GM21447 (cell line): ENCODE measurements around the gene CD52.
"Not testable (repeated sequence)": the region's sequence is repeated elsewhere in the genome, so short reads cannot be mapped to it uniquely, and the experiment has no call there.

Source experiments
- ATAC-seq: cut with Tn5 transposase; IDR thresholded peaks from one replicate; pipeline ENCODE4 v1.9.1; 2021; ENCODE audit not compliant: unreplicated experiment

The CD52 gene

DNA sequence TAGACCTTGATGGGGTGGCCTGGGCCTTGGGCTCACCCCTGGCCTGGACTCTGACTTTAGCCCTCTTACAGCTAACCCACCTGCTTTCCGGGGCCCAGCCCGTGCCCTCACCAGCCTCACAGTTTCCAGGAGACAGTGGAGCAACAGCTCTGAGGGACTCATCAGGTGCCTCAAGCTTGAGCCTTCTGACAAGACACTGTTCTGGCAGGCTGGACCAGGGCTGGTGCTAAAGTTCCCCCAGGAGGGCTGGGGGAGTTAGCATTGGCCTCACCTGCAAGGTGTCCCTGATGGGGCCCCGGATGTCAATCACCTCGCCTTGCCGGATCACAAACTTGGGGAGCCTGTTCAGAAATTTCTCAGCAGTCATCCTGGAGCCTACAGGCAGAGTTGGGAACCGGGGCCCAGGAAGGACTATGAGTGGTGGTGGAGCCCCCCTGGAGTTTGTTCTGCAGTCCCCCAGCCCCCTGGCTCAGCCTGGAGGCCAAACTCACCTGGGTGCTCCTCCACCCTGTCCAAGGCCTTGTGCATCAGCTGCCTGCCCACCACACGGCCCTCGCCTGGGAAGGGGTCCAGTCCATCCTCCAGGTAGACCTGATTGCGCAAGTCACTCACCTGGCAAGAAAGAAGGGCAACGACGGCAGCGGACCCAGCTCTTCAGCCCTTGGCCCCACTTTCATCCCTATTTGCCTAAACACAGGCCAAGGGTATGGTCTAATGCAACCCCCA, 33.7 kb upstream of the CD52 start:
- no peak for ATAC-seq

DNA sequence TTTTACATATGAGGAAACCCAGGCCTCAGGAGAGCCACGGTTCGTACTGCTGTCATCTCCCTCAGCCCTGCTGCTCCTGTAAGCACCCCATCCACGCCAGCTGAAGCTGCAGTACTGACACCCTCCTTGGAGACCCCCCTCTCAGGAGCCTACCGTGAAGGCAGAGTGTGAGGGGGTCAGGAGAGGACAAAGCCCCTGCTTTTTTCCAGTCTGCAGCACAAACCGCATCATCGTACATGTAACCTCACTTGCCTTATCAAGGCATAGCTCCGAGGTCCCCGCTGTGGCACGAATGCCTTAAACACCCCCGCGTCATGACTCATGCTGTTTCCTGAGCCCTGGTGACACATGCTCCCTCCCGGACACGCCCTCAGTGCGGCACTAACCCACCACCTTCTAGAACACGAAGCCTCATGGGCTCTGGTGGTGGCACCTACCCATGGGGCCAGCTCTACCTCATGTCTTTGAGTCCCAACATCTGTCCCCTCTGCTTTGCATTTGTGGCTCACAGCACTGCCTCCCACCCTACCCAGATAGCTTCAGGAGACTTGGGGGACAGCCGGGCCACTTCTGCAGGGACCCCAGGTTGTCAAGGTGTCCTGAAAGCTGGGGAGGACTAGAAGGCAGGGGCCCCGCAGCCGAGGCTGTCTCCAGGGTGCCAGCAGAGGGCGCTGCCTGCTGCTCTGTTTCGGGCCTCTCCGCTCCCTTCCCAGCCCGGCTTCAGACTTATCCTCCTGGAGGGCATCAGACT, 33.0 kb upstream of the CD52 start:
- no peak for ATAC-seq

DNA sequence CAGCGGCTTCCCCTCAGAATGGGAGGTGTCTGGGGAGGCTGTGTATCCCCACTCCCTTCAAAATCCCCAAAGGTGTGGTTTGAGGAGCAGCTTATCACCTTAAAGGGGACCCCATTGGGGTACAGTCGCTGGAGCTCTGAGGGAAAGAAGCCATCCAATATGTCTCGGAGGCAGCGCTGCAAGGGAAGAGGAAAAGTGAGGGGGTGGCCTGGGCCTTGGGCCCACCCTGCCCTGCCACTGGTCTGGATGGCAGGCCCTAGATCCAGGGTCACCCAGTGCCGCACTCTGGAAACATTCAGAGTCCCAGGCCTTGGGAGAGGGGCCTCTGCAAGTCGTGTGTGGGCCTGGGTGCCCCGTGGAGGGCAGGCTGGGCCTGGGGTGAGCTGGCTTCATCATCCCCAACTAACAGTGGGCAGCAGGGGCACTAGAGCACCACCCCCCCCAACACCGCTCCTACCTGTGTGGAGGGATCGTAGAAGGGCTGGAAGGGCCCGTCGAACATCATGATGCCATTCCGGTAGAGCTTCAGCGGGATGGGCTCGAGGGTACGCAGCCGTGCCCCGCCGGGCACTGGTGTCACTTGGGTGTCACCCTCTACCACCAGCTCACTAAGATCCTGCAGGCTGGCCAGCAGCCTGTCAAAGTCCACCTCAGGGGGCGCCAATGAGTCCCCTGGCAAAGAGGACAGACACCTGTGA, 32.2 kb upstream of the CD52 start:
- ATAC-seq, result no peak

DNA sequence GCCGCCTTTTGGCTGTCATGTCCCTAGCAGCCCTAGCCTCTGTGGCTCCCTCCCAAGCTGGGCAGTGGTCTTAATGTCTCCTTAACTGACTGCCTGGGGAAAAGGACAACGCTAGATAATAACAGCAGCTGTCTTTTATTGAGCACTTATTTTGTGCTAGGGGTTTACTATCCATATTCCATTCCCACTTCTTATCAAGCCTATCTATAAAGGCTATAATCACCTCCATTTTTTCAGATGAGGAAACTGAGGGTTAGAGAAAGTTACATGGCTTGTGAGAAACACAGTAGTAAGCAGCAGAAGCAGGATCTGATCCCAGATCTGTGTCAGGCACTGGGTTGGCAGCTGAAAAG, 31.7 kb upstream of the CD52 start:
- ATAC-seq, result no peak

DNA sequence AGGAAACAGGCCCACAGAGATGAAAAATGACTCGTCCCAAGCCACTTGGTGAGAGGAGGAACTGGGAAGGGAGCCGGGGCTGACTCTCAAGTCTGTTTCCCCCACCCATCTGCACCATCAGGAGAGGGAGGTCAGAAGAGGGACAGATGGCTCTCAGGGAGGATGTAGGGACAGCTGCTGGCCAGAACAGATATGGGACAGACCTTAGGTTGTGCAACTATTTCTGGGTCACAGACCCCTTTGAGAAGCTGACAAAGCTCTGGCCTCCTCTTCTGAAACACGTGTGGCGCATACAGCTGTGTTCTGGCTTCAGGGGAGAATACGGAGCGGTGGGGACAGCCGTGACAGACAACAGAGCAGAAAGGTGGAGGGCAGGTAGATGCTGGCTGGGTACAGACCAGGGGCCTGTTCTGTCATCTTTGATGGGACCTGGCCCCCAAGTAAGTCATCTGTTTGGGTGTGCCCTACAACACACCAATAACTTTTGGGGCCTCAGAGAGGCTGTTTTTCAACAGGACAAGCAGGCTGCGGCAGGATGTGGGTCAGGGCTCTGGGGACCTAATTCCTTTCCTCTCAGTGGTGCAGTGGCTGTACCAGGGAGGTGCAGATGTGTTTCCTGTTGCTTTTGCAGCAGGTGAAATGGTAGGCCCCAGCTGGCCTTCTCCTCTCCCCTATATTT, 30.6 kb upstream of the CD52 start:
- peak; percentile 41 for ATAC-seq

DNA sequence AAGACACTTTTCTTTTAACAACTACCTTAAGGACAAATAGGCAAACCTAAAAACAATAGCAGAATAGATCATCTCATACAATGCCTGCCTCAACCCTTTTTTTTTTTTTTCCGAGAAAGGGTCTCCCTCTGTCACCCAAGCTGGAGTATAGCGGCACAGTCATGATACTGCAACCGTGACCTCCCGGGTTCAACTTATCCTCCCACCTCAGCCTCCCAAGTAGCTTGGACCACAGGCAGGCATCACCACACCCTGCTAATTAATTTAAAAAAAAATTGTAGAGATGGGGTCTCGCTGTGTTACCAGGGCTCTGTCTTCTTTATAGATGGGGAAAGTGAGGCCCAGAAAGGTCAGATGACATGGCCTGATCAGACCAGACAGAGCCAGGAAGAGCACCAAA, 29.9 kb upstream of the CD52 start:
- no peak for ATAC-seq

DNA sequence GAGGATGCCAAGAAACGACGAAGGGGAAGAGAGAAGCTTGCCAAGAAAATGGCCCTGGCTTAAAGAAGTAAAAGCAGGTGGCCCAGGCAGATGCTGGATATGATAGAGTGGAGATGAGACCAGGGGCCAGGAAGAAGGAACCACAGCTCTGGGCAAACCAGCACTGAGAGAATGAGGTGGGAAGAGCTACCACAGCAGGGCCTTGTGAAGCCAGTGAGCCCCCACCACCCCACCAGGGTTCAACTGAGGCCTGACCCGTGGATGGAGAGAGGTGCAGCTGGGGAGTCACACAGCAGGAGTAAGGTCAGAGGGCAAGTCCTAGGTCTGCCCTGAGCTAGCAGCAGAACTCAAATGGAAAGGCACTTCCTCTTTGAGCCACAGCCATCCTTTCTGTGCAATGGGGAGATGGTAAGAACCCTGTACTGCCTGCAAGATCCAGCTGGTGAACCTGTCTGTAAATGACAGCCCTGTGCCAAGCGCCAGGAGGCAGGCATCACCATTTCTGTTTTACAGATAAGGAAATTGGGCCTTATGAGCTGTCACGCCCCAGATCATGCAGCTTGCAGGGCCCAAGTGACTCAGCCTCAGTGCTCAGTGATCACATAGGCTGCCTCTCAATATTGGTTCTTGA, 29.3 kb upstream of the CD52 start:
- ATAC-seq, result no peak

DNA sequence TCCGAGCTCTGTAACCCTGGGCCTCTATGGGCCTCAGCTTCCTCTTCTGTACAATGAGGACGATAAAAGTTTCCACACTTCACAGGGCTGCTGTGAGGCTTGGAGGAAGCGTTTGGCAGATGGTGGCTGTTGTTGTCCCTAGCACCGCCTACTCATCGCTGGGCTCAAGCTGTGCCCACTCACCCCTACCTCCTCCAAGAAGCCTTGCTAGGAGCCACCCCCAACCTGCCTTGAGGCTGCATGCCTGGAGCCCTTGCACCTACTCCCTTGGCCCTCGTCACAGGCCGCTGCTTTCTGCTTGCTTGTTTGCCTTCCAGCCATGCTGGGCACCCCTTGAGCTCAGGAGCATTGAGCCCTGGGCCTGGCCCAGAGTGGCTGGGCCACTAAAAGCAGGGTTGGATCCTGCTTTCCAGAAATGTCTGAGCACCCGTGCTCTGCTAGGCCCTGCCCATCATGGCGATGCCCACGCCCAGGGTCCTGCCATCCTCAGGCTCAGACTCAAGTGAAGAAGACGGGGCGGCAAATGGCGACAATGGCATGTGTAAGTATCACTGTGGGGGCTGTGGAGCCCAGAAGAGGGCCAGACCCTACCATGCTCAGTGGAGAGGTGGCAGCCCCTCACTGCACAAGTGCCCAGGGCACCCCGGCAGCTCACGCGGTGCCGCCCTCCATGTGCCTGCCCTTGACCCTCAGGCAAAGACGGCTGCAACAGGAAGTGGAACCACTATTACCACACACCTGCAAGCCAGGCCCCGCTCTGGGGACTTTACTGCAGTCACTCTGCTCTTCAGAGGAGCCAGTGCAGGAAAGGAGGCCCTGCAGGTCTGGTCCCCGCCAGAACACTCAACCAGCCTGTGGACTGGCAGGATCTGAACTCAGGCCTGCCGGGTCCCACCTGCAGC, 28.3 kb upstream of the CD52 start:
- ATAC-seq, result no peak

DNA sequence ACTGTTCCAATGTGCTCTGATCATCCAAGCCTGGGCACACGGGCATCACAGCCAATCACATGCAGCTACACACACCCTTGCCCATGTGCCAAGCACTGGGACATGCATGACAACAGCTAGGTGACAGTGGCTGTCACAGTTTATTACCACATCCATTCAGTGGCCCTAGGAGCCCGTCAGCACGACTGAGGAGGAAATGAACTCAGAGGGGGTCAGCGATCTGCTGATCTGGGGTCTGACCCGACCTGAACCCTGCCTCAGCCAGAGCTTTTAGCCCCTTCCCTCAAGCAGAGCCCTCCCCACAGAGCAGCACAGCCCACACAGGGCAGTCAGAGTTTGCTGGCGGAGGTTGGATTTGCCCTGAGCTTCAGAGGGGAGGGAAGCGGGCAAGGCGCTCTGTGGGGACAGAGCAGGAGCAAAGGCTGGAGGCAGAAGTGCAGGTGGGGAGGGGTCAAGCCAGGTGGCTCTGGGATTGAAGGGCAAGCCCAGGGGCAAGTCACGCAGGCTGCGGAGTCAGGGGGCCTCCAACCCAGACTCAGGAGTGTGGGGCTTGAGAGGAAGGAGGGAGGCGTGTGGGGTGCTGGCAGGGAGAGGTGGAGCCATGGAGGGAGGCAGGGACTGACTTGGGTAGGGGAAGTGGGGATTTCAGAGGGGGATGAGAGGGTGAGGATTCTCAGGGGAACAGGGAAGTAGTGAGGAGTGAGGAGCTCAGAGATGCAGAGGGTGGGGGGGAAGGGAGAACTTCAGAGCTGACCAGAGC, 27.5 kb upstream of the CD52 start:
- ATAC-seq, result no peak

DNA sequence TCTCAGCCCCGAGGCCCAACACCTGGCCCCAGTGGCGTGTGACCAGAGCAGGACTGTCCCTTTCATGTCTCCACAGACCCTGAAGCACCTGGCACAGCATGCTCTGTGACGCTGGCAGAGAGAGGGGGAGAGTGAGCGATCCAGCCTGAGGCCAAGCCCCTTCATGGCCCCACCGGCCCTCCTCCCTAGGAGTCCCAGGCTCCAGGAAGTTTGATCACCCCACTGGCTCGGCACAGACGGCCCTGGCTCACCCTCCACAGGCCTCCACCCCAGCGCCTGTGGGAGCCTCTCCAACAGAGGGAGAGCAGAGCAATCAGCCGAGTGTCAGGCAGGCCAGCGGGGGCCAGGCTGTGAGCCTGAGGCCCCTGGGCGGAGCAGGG, 26.9 kb upstream of the CD52 start:
- no peak for ATAC-seq

DNA sequence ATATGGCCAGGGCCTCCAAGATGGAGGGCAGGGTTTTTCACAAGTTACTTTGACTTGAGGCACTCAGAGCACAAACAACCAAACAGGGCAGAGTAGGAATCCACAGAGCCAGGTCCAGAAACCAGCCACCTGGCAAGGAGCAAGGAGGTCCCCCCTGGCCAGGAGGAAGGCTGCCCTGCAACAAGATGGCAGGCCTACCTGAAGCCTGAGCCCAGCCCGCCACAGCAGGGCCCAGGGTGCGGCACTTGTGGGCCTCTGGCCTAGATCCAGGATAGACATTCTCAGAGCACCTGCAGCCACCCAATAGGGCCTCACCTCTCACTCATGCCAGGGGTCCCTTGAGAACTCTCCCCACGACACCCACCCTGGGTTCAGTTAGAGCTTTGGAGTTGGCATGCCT, 26.3 kb upstream of the CD52 start:
- ATAC-seq, result no peak

DNA sequence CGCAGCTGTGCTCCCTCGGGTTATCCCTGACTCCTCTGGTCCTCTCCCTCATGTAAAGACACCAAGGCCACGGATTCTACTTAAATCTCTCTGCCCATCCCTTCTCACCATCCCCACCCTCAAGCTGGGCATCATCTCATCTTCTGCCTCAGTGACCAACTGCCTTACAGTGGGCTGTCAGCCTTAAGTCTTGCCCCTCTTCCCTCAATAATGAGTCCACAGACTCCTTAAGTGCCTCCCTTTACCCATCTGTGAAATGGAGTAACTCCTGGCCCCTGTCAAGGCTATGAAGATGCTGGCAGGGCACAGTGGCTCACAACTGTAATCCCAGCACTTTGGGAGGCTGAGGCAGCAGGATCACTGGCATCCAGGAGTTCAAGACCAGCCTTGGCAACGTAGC, 25.8 kb upstream of the CD52 start:
- no peak for ATAC-seq

DNA sequence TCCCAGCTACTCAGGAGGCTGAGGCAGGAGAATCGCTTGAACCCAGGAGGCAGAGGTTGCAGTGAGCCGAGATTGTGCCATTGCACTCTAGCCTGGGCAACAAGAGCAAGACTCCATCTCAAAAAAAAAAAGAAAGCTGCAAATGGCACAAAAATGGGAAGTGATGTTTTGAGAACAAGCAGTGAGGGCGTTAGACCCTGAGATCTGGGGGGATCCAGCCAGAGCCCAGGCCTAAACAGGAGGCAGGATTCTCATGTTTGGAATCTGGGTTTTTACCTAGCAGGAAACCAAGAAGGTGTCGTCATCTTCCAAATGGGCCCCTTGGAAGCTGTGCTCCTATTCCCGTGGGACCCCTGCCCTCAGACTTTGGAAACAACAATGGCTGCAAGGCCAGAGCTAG, 25.0 kb upstream of the CD52 start:
- not testable (repeated sequence) for ATAC-seq

DNA sequence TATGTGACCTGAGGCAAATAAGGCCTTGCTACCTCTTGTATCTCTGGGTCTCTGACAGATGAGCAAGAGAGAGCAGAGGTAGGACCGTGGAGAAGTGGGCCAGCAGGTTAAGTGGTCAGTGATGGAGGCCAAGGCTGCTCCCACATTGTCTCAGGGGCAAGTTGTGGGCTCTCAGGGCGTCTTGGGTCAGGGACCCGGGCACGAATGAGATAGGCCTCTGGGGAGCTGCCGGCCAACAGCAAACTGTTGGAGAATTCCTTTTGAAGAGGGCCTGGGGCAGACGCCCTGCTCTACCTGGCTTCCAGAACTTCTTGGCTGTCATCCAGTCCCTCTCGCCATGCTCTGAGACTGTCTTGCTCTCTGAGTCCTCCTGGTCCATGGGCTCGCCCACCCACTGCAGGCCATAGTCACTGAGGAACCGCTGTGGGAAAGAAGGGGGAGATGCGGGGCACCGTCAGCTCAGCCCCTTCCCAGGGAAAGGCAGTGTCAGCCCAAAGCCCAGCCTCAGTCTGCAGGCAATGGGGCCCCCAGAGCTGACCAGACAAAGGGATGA, 23.8 kb upstream of the CD52 start:
- ATAC-seq, result no peak

DNA sequence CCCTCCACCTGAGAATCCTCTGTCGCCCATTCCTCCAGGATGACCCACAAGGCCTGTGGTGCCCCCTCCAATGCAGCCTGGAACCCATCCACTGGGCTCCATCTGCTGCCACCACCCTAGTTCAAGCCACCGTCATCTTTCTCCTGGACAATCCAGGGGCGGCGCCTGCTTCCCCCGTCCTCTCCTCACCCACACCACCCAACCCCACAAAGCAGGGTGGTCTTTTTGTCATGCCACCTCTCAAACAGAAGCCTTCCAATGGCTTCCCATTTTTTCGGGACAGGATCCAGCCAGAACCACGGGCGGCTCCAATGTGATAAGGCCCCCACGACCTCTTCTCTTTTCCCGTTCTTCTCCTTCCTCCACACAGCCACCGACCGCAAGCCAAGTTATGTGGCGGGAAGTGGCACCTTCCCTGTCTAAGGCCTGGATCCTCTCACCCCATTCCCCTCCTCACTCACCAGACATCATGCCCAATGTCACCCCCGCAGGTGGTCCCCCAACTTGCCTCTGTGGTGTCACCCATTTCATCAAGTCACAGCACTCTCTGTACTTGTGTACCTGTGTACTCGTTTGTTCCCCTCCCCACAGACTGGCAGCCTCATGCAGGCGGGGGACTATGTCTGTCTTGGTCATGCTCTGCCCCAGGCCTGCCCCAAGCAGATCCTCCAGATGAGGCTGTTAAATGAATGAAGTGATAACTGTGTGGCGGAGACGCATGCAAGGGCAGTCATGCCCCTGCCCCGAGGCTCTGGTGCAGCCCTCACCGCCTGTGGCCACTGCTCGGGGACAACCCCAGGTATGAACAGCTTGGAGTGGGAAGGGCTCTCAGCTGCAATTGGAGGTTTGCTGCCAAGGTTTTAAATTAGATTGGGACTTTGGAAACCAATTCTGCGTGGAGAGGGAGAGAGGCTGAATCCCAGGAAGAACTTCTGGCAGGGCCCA, 22.3 kb upstream of the CD52 start:
- ATAC-seq, result no peak

DNA sequence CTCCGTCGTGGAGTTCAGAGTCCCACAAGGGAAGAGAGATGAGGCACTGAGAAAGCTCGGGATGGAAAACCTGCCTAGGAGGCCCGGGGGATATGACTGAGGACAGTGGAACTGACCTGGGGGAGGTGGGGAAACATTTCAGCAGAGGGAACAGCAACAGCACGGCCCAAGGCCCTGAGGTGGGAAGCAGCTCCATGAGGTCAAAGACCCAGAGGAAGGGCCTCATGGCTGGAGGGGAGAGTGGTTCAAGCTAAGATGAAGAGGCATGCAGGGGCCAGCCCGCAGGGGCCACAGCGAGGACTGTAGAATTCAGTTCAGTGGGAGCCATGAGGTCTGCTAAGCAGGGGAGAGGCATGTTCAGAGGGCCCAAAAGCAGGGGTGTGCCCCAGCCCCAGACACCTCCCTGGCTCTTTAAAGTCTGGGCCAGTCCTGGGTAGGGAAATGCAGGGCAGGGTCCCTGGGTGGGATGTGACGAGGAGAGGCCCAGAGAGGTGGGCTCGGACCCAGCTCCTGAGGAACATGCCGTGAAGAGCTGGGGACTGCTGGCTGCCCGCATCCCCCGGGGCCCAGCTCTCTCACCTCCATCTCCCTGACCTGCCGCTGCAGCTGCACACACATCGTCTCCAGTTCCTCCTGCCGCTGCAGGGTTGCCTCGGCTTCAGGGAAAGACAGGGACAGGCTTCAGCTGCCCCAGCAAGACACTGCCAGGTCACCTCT, 21.3 kb upstream of the CD52 start:
- ATAC-seq, result no peak

DNA sequence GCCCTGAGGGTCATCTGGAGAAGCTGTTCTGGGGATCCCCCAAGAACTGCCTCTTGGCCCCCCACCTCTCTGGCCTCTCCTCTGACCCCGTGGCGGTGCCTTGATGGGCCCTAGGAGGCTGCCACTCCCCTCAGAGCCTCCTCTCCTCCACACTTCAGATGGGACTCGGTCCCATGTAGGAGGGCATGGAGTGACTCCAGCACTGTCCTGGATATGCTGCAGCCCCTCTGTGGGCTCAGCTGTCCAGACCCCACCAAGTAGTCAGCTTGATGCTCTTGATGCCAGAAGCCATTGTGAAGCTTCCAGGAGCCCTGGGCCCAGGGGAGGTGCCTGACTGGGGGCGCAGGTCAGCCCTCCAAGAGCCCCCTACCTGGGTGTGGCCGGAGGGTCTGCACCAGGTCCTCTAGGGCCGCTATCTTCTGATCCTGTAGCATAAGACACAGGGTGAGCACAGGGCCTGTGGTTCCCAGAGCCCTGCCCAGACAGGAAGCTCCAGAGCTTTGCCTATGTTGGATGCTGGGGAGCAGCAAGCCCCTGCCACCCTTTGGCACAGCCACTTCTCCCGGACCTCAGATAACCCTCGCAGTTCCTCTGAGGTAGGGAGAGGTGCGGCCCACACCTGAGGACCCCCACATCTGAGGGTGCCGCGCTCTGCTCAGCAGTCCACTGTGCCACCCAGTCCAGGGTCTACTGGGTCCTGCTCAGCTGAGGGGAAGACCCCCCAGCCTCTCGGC, 20.5 kb upstream of the CD52 start:
- no peak for ATAC-seq
